ENCODE results near the gene WDR70.

DNA sequence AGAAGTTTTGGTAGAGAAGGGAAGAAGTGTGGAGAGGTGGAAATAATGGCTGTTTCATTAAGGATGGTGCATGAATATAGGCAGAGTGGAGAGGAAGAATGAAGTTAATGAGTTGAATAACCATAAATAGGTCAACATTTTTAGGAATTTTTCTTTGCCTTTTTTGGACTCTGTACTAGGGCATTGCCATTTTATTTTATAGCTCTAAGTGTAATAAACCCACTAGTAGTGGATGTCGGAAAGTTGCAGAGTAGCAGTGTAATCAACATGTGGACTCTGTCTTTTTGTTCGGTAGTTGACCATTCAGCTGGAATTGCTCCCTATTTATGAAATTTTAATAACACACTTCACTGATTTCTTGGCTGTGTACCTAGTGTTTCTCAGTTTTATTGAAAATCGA lies 199.1 kb downstream of the WDR70 start:
- TF ChIP-seq, protein P1, sequence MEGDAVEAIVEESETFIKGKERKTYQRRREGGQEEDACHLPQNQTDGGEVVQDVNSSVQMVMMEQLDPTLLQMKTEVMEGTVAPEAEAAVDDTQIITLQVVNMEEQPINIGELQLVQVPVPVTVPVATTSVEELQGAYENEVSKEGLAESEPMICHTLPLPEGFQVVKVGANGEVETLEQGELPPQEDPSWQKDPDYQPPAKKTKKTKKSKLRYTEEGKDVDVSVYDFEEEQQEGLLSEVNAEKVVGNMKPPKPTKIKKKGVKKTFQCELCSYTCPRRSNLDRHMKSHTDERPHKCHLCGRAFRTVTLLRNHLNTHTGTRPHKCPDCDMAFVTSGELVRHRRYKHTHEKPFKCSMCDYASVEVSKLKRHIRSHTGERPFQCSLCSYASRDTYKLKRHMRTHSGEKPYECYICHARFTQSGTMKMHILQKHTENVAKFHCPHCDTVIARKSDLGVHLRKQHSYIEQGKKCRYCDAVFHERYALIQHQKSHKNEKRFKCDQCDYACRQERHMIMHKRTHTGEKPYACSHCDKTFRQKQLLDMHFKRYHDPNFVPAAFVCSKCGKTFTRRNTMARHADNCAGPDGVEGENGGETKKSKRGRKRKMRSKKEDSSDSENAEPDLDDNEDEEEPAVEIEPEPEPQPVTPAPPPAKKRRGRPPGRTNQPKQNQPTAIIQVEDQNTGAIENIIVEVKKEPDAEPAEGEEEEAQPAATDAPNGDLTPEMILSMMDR (conservative IDR thresholded peaks at IDR 0.05 in 1 of 2, IDR thresholded peaks at IDR 0.05 in 1 of 2; ENCODE audit: low read depth in 1 of 2, low read length in 2 of 2): no peak
- no peak for TF ChIP-seq EZH2 (IDR thresholded peaks at IDR 0.05; ENCODE audit: low read length, missing control alignments)

Measured in fibroblast of lung (primary cell).